Measurements from ENCODE around the gene TAF4.

TAF4 gene

GRCh38 chr20:61997372-61997771, 68.3 kb downstream of the TAF4 start:
- H3K4me3 ChIP-seq (ENCODE audit: control insufficient read depth, low read depth, low read length), result no peak overlapping the region
- TF ChIP-seq CTCF (IDR thresholded peaks at IDR 0.05; ENCODE audit: control insufficient read depth, insufficient read depth, low read depth, low read length, missing control alignments), result no peak
- no peak for DNase-seq (ENCODE audit: low read depth)

GRCh38 chr20:61994546-61994945, 71.1 kb downstream of the TAF4 start:
- no peak for DNase-seq (ENCODE audit: low read depth)
- TF ChIP-seq CTCF (IDR thresholded peaks at IDR 0.05; ENCODE audit: control insufficient read depth, insufficient read depth, low read depth, low read length, missing control alignments), result no peak
- no peak overlapping the region for H3K4me3 ChIP-seq (ENCODE audit: control insufficient read depth, low read depth, low read length)

- H3K4me3 ChIP-seq (ENCODE audit: control insufficient read depth, low read depth, low read length), result no peak overlapping the region
- DNase-seq (ENCODE audit: low read depth), result no peak
- no peak for TF ChIP-seq CTCF (IDR thresholded peaks at IDR 0.05; ENCODE audit: control insufficient read depth, insufficient read depth, low read depth, low read length, missing control alignments)
Measured at GRCh38 chr20:61993058-61993457, 72.6 kb downstream of the TAF4 start.

GRCh38 chr20:61991476-61991875, 74.2 kb downstream of the TAF4 start:
- no peak for TF ChIP-seq CTCF (IDR thresholded peaks at IDR 0.05; ENCODE audit: control insufficient read depth, insufficient read depth, low read depth, low read length, missing control alignments)
- DNase-seq (ENCODE audit: low read depth), result no peak
- no peak overlapping the region for H3K4me3 ChIP-seq (ENCODE audit: control insufficient read depth, low read depth, low read length)

- no peak for DNase-seq (ENCODE audit: low read depth)
- no peak overlapping the region for H3K4me3 ChIP-seq (ENCODE audit: control insufficient read depth, low read depth, low read length)
- no peak for TF ChIP-seq CTCF (IDR thresholded peaks at IDR 0.05; ENCODE audit: control insufficient read depth, insufficient read depth, low read depth, low read length, missing control alignments)
Measured at GRCh38 chr20:61990484-61990883, 75.2 kb downstream of the TAF4 start.

GRCh38 chr20:61989741-61990140, 75.9 kb downstream of the TAF4 start:
- no peak for TF ChIP-seq CTCF (IDR thresholded peaks at IDR 0.05; ENCODE audit: control insufficient read depth, insufficient read depth, low read depth, low read length, missing control alignments)
- H3K4me3 ChIP-seq (ENCODE audit: control insufficient read depth, low read depth, low read length), result no peak overlapping the region
- no peak for DNase-seq (ENCODE audit: low read depth)

- no peak for DNase-seq (ENCODE audit: low read depth)
- H3K4me3 ChIP-seq (ENCODE audit: control insufficient read depth, low read depth, low read length), result no peak overlapping the region
- no peak for TF ChIP-seq CTCF (IDR thresholded peaks at IDR 0.05; ENCODE audit: control insufficient read depth, insufficient read depth, low read depth, low read length, missing control alignments)
Measured at GRCh38 chr20:61988665-61989064, 77.0 kb downstream of the TAF4 start.

Data from AG09309 (cell line).